Right lobe of liver (tissue), 4 donors: ENCODE measurements around the gene HOXA13.

Source experiments
- CTCF ChIP-seq, 4 donors: fragments of 200-600 bp in 3 of 4; fragments of 450-650 bp in 1 of 4; IDR thresholded peaks; one replicate each; pipeline versions ENCODE4 v1.5.1 to v1.8.0; 2016 to 2022; ENCODE audit warnings: antibody characterized with exemption in 4 of 4, mild to moderate bottlenecking in 2 of 4
- POLR2A ChIP-seq: fragments of 450-650 bp; IDR thresholded peaks from one replicate; pipeline ENCODE4 v1.6.1; 2017; ENCODE audit warnings: antibody characterized with exemption, mild to moderate bottlenecking
- donor health status: DM: no; HTN: no; CAD: no.
- donor health status: DM: no; HTN: no; CAD: no.
- donor health status: DM: no; HTN: yes; CAD: no.

- TF ChIP-seq CTCF (IDR thresholded peaks at IDR 0.05) (no peak), POLR2A (no peak)
These were observed 5.9 kb downstream of the HOXA13 start for GRCh38 chr7:27194002-27194352.
